GM12865 (cell line): ENCODE measurements around the gene FOXP1.

Experiments
- DNase-seq: peaks from one replicate; pipeline ENCODE4 v3.0.0; 2010; ENCODE audit warnings: low read depth
- H3K4me3 ChIP-seq: 2 replicates; pipeline ENCODE4 v1.5.1; 2011; ENCODE audit warnings: mild to moderate bottlenecking, low read depth, low read length, control low read depth
- TF ChIP-seq, protein P1 (sequence below): IDR thresholded peaks from 2 replicates; pipeline ENCODE4 v1.5.1; 2011; ENCODE audit warnings: low read length, control low read depth, low read depth, inconsistent platforms; ENCODE audit not compliant: insufficient read depth; ENCODE audit errors: missing control alignments

Gene FOXP1

DNA sequence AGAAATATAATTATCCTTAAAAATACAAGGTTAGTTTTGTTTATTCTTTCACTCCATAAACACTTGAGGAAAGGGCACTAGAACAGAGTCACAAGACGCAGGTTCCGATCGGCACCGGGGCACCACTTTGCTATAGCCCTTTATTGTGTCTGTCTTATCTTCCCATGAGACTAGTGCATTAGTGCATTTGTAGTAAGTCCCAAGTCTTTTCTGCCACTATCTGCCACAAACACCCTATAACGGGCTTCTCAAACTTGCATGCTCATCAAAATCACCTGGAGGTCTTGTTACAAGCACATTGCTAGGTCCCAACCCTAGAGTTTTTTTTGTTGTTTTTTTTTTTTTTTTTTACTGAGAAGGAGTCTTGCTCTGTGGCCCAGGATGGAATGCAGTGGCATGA, 213.1 kb downstream of the FOXP1 start:
- no peak overlapping the region for H3K4me3 ChIP-seq
- DNase-seq, result no peak
- TF ChIP-seq, protein P1, sequence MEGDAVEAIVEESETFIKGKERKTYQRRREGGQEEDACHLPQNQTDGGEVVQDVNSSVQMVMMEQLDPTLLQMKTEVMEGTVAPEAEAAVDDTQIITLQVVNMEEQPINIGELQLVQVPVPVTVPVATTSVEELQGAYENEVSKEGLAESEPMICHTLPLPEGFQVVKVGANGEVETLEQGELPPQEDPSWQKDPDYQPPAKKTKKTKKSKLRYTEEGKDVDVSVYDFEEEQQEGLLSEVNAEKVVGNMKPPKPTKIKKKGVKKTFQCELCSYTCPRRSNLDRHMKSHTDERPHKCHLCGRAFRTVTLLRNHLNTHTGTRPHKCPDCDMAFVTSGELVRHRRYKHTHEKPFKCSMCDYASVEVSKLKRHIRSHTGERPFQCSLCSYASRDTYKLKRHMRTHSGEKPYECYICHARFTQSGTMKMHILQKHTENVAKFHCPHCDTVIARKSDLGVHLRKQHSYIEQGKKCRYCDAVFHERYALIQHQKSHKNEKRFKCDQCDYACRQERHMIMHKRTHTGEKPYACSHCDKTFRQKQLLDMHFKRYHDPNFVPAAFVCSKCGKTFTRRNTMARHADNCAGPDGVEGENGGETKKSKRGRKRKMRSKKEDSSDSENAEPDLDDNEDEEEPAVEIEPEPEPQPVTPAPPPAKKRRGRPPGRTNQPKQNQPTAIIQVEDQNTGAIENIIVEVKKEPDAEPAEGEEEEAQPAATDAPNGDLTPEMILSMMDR, result no peak

DNA sequence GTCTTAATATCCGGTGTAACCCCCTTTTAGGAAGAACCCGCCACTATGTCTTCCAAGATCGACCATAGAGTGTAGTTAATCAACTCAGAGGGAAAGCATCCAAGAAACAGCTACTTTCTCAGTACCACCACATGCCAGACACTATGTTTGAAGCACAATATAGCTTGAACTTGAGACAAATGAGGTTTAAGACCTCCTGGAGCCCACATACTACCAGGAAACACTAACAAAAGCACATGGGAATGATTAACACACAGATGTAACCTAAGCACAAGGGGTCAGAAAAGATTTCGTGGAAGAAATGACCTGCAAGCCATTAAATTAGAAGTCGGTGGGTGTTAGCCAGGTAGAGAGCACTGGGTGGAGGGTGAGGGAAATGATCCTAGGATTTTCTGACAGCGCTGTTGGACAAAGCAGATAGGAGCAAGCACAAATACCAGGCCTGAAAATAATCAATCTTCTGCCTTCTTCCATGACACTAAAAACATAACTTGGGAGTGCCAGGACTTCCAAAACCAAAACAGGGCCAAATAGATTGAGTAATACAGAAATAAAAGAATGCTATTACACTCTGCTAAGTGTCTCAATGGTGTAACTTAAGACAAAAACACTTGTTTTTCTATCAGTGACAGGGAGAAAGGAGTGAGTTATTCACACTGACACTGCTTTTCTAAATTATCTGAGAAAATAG, 213.7 kb downstream of the FOXP1 start:
- no peak overlapping the region for H3K4me3 ChIP-seq
- TF ChIP-seq, protein P1, result no peak
- no peak for DNase-seq

DNA sequence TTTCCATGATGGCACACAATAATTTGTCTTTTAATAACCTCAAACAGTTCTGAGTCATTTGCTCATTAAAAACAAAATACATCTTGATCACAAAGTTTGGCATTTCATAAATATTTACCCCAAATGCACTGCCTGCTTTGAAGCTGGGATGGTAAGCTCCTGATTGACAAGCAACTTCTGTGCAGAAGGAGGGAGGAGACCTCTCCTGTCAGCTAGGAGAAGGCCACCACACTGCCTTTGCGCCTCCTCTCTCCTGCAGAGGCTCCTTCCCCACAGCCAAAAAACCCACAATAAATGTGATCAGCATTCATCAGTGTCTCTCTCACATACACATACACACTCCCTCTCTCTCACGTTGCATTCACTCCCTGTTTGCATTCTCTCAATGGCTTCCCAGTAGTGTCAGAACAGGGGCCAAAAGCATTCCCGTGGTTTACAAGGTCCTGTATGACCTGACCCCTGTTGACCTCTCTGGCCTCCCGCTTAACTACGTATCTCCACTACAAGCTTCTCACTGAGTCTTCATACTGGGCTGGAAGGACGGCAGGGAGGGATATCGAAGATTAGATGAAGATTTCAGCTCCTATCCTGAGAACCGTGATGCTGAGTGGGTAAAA, 216.4 kb downstream of the FOXP1 start:
- DNase-seq, result no peak
- TF ChIP-seq, protein P1, result no peak
- no peak overlapping the region for H3K4me3 ChIP-seq

DNA sequence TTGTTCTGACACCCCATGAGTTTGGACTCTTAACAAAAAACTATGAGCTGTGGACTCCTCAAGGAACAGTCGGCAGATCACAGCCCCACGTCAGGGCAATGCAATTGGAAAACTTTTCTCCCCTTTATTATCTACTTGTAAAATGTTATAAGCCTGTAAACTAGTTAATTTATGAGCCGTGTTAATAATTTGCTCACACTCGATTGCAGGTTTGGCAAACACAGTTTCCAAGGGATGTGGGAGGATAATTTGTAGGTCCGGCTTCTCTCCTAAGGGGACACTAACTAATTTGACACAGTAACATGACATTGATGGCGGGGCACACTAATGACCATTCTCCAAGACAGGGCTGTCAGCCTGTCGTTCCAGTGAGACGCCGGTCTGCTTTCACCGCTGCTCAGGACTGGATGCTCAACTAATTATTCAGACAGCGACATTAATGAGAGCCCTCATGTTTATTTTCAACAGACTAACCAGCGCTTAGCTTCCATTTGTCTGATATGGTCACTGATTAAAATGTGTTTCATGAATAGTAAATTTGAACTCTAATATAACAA, 222.1 kb downstream of the FOXP1 start:
- TF ChIP-seq, protein P1, result no peak
- DNase-seq, result no peak
- H3K4me3 ChIP-seq, result no peak overlapping the region

DNA sequence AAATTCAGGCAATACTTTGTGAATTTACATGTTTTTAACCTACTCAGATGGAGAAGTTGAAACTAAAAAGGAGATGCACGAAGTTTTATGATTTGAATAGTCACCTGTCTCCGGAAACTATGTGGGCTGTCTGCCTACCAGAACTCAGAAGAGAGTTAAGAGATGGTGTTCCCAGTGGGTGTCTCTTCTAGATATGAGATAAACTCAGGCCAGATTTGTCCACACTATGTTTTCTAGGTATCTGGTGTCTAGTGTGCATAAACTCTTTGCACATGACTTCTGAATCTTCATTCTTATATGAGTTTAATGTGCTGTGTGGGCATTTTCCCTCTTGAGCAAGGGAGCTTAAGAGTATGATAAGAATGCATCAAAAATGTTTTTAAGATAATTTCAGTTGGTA, 222.8 kb downstream of the FOXP1 start:
- TF ChIP-seq, protein P1, result no peak
- DNase-seq, result peak; percentile 26
- no peak overlapping the region for H3K4me3 ChIP-seq

DNA sequence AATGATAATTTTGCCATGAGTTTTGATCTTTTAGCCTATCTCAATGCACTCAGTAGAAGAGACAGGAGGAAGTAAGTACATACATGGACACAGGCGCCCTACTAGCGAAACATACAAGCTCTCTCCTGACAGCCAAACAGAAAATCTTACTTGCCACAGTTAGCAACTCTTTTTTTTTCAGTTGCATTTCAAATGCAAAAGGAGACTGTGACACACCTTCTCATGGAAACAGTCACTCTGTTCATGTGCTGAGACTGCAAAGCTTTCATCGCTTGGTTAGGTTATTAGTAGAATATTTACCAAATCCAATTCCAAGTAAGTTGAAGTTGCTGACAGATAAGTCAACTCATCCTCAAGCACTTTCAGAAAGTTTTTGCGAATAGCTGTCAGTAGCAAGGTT, 223.3 kb downstream of the FOXP1 start:
- no peak overlapping the region for H3K4me3 ChIP-seq
- TF ChIP-seq, protein P1, result no peak
- DNase-seq, result no peak
